RWPE2 (cell line): ENCODE measurements around the gene GALC.

ENCODE experiments used
- ATAC-seq: fragments of 200-7000 bp; cut with Tn5 transposase; 3 replicates; pipeline ENCODE4 v1.9.1; 2021; ENCODE audit warnings: low read depth
- DNase-seq: peaks from one replicate; pipeline ENCODE4 v3.0.0-alpha.2; 2020; ENCODE audit warnings: low spot score
- H3K27ac ChIP-seq: fragments of 450-650 bp; 2 replicates; pipeline ENCODE4 v1.5.1; 2017; ENCODE audit warnings: mild to moderate bottlenecking; ENCODE audit not compliant: poor library complexity, severe bottlenecking
- H3K27me3 ChIP-seq: fragments of 250-450 bp; sonication (Bioruptor Pico); 2 replicates; pipeline ENCODE4 v1.5.1; 2021; ENCODE audit warnings: mild to moderate bottlenecking, moderate library complexity; ENCODE audit not compliant: insufficient read depth, poor library complexity, severe bottlenecking
- H3K36me3 ChIP-seq: fragments of 250-450 bp; sonication (Bioruptor Pico); 2 replicates; pipeline ENCODE4 v1.5.1; 2020; ENCODE audit warnings: low read depth, mild to moderate bottlenecking, moderate library complexity
- H3K4me1 ChIP-seq: fragments of 250-450 bp; sonication (Bioruptor Pico); 2 replicates; pipeline ENCODE4 v1.5.1; 2021; ENCODE audit warnings: mild to moderate bottlenecking, moderate library complexity; ENCODE audit not compliant: insufficient read depth, poor library complexity, severe bottlenecking
- H3K4me3 ChIP-seq: fragments of 250-450 bp; sonication (Bioruptor Pico); 2 replicates; pipeline ENCODE4 v1.5.1; 2021; ENCODE audit warnings: mild to moderate bottlenecking, moderate library complexity; ENCODE audit not compliant: severe bottlenecking
- H3K9me3 ChIP-seq: fragments of 250-450 bp; sonication (Bioruptor Pico); 2 replicates; pipeline ENCODE4 v1.5.1; 2021; ENCODE audit warnings: mild to moderate bottlenecking, moderate library complexity; ENCODE audit not compliant: severe bottlenecking
- TF ChIP-seq, protein P1 (sequence below): fragments of 450-650 bp; IDR thresholded peaks from one replicate; pipeline ENCODE4 v1.5.1; 2017; ENCODE audit warnings: mild to moderate bottlenecking, moderate library complexity; ENCODE audit not compliant: poor library complexity, severe bottlenecking

Gene GALC

DNA sequence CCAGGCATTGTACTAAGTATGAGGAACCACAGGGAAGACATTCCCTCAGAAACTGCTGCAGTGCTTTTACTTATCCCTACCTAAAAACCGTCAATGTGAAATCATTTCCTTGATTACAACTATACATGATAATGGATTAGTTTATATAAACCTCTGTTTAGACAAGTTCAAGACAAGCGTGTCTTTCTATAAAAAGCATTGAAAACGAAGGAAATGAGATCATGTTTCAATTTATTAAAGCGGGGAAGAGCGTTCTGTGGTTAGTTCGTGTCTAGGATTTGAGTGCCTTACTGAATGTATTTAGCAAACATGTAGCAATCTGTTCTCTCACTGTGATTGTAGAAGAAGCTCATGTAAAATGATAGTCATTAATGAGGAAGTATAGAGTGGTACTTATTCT, 37.5 kb downstream of the GALC start:
- Histone ChIP-seq H3K4me1 (no peaks in the 10 kb centered on the region), H3K9me3 (no peaks in the 10 kb centered on the region), H3K27me3 (no peaks in the 10 kb centered on the region), H3K27ac (no peak overlapping the region), H3K4me3 (no peak overlapping the region), H3K36me3 (no peaks in the 10 kb centered on the region)
- TF ChIP-seq, protein P1, sequence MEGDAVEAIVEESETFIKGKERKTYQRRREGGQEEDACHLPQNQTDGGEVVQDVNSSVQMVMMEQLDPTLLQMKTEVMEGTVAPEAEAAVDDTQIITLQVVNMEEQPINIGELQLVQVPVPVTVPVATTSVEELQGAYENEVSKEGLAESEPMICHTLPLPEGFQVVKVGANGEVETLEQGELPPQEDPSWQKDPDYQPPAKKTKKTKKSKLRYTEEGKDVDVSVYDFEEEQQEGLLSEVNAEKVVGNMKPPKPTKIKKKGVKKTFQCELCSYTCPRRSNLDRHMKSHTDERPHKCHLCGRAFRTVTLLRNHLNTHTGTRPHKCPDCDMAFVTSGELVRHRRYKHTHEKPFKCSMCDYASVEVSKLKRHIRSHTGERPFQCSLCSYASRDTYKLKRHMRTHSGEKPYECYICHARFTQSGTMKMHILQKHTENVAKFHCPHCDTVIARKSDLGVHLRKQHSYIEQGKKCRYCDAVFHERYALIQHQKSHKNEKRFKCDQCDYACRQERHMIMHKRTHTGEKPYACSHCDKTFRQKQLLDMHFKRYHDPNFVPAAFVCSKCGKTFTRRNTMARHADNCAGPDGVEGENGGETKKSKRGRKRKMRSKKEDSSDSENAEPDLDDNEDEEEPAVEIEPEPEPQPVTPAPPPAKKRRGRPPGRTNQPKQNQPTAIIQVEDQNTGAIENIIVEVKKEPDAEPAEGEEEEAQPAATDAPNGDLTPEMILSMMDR: no peak
- ATAC-seq: peak; percentile 61
- no peak for DNase-seq

GRCh38 chr14:87952307-87953094, 40.5 kb downstream of the GALC start:
- no peaks in the 10 kb centered on the region for H3K9me3 ChIP-seq
- no peak for ATAC-seq

DNA sequence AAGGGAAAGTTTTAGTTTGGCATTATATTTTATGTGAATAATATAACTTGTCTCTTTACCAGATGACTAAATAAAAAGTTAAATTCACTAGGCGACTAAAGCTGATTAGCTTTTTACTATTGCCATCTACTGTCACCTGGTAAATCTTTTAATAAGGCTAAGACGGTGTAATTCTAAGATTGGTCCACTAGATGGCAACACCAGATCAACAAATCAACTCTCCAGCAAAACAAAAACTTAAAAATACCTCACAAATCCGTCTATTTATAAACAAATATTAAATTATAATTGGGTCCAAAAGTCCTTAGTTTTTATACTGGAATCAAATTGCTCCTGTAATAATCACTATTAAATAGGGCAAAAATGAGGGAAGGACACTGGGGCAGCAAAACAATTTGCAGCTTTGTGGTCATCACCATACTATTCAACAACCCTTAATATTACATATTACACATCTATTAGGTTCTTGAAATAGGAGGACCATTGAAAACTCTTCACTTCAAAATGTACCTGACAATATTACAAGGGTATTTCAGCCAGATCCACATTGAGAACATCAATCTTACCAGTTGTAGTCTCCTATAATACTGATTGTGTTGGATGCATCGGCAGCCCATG, 47.9 kb downstream of the GALC start:
- Histone ChIP-seq H3K4me3 (no peak overlapping the region), H3K4me1 (no peaks in the 10 kb centered on the region), H3K9me3 (no peaks in the 10 kb centered on the region), H3K36me3 (no peaks in the 10 kb centered on the region), H3K27ac (no peak overlapping the region), H3K27me3 (no peaks in the 10 kb centered on the region)
- DNase-seq (no peak), ATAC-seq (0 out of 3 replicates have a peak, but pooled peaks have one; percentile 35)
- TF ChIP-seq, protein P1: peak; percentile 92

More at GRCh38 chr14:87952307-87953094, 40.5 kb downstream of the GALC start:
- Histone ChIP-seq H3K4me3 (no peak overlapping the region), H3K4me1 (no peaks in the 10 kb centered on the region), H3K27ac (no peak overlapping the region), H3K27me3 (no peaks in the 10 kb centered on the region), H3K36me3 (no peaks in the 10 kb centered on the region)
- TF ChIP-seq, protein P1: no peak
- no peak for DNase-seq

DNA sequence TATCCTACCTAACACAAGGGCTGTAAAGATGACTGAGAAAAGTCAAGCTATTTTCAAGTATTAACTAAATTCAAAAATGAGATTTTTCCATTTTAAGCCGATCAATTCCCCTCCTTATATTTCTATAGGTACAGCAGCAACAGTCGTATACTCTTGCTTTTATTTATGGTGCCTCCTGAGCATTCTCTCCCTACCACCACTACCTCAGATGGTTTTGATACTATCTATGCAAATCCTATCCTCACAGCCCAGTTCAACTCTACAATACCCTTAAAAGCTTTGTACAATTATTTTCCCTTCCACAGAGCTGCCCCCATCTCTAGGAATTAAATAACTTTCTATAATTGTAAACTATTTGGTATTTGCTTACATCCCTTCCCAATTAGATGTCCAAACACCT, 52.1 kb downstream of the GALC start:
- no peaks in the 10 kb centered on the region for H3K27me3 ChIP-seq
- TF ChIP-seq, protein P1: no peak
- DNase-seq (no peak), ATAC-seq (no peak)
- H3K36me3 ChIP-seq: no peaks in the 10 kb centered on the region
- H3K27ac ChIP-seq: no peak overlapping the region
- H3K4me3 ChIP-seq: no peak overlapping the region
- no peaks in the 10 kb centered on the region for H3K9me3 ChIP-seq
- H3K4me1 ChIP-seq: no peaks in the 10 kb centered on the region

DNA sequence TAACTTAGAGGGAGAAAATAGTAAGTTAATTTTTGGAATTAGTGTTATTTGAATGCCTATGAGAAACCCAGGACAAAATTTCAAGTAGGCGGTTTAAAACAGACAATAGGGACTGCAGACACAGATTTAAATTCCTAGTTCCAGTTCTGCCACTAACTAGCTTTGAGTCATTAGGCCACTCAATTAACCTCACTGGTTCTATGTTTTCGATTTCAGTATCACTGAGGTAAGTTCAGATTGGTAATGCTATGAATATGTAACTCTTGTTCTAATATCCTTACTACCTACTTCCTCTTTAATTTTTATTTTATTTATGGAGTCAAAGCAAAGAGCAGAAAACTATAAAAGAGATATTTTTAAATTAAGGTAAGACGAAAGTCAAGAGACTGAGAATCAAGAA, 52.6 kb downstream of the GALC start:
- Histone ChIP-seq H3K9me3 (no peaks in the 10 kb centered on the region), H3K4me1 (no peaks in the 10 kb centered on the region), H3K27ac (no peak overlapping the region), H3K27me3 (no peaks in the 10 kb centered on the region), H3K4me3 (no peak overlapping the region), H3K36me3 (no peaks in the 10 kb centered on the region)
- ATAC-seq (no peak), DNase-seq (no peak)
- TF ChIP-seq, protein P1: no peak
